Amniotic epithelial cell (primary cell): ENCODE data around the gene XDH.

Source experiments
- DNase-seq: peaks from one replicate; pipeline ENCODE4 v3.0.0-alpha.2; 2010; ENCODE audit warnings: low read depth

Gene XDH

DNA sequence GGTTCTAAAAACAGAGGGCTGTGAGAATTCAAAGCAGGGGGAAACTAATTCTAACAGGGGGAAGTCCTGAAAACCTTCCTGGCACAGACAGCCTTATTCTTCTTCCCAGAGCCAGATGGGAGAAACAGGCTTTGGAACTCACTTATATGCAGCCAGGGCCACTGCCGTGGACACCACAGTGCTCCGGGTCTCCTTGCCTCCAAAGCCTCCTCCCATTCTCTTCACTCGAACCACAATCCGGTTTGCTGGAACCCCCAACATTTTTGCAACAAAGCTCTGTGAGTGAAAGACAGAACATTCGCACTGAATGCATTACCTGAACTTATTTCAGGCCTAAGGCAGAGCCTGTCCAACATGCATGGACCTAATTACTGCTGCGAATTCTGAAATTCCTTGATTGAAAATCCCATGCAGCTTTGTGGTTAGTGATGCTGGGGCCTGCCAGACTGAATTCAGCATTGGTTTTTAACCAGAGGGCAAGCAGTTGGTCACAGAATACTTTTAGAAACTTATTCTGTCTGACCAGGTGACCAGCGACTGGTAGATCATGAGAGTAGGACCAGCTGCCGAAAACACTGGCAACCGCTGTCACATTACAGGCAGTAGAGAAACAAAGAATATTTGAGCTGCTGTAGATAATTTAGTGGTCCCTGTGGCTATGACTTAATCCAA, 48.6 kb downstream of the XDH start:
- no peak for DNase-seq

DNA sequence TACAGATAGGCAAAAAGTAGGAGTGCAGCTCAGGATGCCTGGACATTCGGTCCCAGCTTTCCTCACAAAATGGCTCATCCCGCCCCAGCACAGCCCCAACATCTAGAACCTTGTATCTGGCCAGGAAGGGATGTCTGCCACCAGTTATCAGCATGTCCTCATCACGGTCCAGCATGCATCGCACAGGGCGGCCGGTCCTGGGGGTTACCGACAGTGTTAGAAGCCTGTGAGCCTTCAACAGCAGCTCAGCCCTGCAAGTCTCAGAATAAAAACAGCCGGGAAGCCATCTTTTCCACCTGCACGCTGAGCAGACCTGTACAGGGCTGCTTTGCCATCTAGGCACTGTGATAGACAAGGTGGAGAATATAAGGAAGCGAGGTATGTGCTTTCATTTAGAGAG, 49.2 kb downstream of the XDH start:
- no peak for DNase-seq

DNA sequence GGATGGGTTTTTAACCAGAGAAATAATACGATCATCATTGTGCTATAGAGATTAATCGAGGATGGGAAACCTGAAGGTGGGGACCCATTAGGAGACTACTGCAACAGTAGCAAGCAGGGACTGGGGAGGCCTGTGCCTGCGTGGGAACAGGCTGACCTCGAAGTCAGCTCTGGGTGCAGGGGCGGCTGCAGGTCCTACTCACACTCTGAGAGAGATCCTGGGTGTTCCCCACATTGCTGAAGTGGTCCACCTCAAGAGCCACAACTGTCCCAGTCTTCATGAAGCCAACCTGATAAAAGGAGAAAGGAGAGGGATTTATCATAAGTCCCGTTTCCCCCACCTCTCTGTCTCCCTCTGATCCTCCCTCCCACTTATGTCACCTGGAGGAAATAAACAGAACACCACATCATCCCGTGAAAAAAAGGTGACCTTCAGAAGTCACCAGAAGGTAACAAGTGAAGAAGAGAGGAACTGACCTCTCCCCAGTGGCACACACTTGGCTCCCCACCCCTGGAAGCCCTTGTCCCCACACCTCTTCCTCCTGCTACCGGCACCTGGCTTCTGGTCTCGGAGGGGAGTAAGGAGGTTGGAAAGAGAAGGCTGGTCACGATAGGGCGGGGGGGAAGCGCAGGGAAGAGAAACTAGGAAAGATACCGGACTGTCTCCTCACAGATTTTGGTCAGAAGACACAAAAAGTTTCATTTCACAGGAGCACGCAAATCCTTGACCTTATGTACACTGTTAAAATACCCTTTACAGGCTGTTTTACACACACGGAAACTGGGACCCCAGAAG, 50.4 kb downstream of the XDH start:
- DNase-seq: no peak

DNA sequence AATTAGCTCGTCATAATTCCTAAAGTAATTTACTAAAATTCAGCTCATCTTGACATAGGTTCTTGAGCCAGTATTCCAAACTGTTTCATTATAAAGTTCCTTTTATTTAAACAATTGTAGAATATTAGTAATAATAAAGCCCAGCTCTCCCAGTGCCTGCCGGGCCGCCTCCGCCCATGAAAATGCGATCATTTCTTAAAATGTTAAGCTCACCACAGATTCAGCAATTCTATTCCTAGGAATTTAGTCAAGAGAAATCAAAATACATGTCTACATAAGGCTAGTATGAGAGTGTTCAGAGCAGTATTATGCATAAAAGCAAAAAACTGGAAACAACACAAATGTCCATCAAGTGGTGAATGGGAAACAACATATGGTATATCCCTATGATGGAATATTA, 52.0 kb downstream of the XDH start:
- DNase-seq: no peak

DNA sequence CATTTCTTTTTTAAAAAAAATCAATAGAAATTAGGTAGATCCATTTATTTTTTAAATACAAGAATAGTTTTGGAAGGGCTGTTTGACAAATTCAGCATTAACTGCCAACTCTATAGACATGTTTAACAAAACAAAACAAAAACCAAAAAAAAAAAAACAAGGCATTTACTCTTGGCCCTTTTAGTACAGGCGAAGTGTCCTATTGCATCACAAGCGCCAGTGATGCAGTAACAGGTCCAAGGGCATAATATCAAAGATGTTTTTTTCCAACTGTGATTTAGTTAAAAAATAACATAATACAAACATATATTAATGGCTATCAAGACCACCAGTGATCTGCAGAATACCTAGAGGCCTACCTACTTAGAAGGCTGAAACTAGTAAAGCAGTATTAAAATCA, 55.3 kb downstream of the XDH start:
- DNase-seq: no peak

DNA sequence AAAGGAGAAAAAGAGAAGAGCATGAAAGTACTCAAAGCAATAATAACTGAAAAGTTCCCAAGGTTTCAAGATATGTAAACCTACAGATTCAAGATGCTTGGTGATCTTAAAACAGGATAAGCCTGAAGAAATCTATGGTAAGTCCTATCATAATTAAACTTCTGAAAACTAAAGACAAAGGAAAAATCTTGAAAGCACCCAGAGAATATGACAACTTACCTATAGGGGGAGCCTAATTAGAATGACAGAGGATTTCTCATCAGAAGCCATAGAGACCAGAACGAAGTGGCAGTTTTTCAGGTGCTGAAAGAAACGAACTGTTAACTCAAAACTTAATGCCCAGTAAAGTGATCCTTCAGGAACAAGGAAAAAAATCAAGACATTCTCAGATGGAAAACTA, 59.7 kb downstream of the XDH start:
- DNase-seq: no peak

DNA sequence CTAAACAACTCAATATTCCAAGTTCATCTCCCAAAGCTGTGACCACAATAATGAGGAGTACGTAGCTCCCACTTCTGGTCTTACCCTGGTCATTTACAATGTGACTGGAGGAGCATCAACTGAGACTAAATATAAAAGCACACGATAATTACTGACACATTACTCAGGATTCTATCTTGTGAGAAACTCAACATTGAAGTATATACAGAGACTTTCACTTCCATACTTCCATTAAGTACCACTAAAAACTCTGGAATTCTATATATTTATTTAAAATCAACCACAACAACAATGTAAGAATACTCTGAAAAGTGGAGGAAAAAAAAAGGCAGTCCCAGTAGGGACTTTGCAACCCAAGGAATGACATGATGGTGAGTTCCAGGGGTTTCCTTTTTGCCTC, 61.4 kb downstream of the XDH start:
- no peak for DNase-seq

DNA sequence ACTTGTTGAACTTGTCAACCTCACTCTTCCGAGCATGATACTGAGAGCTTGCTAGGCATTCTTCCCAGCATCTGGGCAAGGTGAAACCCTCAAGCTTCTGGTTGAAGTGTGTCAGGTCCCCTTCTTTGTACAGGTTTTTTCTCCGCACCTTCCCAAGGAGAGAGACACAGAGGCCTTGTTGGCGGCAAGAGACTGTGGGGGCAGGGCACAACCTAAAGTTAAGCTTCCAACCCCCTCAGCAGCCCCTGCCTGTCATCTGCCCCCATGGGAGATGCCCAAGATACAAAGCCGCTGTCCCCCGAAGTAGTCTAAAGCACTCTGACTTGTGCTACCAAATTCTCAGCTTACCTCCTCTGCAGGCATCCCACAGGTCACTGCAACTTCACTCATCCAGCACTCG, 64.9 kb downstream of the XDH start:
- no peak for DNase-seq

DNA sequence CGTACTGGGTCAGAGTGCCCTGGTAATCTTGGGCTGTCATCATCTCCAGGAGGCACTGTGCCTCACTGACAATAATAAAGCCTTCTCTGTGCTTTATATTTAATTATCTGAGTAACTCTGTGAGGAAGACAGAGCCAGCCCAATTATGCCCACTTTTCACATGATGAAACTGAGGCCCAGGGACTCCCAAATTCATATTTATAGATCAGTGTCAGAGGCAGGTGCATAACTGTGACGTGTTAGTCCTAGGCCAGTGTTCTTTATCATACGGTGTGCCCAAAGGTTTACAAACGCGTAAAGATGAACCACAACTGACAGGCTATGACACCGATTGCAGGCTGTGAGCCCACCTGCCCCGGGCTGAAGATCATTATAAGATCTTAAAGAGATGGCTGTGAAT, 65.4 kb downstream of the XDH start:
- DNase-seq: no peak

DNA sequence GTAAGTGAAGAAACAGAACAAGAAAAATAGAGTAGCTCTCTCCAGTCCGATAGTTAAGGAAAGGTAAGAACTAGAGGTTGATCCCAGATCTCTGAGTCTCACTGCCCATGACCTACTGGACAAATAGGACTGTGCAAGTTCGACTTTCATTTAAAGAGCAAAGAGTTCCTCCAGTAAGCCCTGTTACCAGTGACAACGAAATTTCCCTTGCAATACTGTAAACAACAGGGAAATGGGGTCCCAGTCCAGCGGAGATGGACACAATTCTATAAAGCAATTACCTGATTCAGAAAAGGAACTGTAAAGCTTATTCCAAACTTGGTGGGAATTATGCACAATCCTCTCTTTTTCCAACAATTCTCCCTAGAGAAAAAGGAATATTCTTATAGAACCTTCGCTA, 65.9 kb downstream of the XDH start:
- DNase-seq: no peak

DNA sequence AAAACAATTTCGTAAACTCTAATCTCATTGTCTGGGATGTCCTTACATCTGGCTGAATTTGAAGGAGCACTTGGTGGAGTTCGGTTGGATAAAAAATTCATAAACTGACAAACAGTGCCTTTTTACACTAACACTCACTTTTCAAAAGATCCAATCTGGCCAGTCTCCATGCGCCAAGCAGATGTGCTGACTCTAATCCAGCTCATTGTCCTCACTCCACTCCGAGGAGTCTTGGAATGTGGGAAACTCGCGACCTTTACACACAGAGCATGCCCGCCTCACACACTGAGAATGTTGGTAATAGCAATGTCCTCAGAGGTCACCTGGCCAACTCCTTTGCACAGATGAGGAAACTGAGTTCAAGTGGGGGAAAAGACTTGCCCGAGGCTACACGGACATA, 66.8 kb downstream of the XDH start:
- peak; percentile 33 for DNase-seq

DNA sequence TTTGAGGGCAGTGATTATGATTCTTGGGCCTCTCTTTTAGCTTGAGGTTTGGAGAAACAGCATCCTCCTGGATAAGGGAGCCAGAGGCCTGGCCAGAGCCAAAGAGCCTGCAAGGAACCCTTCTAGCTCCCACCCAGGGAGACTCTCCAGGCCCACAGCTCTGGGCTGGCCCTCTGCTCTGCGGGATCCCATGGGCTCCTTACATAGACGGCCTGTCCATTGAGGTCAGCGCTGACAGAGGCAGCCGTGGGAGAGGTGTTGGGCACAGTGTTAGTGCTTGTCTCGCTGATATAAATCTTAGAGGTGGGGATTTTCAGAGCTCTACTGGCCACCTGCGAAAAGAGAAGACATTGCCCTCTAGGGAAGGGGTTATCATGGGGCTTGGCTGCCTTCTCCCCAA, 67.2 kb downstream of the XDH start:
- DNase-seq: no peak

DNA sequence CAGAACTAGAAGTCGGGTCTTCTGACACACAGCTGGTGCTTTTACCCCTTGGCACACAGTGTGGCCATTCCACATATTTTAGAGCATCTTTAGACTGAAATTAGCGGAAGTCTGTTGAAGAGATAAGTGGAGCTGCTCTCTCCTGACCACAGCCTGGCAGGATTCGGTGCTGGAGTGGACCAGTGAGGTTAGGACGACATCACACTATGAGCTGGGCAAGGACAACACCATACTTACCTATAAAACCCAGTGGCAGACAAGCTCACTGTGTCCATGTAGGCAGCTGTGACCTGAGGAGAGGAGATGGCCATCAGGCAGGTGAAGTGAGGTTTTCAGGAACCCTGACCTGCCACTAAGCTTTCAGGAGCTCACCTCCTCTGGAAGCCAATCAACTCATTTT, 70.1 kb downstream of the XDH start:
- DNase-seq: no peak

DNA sequence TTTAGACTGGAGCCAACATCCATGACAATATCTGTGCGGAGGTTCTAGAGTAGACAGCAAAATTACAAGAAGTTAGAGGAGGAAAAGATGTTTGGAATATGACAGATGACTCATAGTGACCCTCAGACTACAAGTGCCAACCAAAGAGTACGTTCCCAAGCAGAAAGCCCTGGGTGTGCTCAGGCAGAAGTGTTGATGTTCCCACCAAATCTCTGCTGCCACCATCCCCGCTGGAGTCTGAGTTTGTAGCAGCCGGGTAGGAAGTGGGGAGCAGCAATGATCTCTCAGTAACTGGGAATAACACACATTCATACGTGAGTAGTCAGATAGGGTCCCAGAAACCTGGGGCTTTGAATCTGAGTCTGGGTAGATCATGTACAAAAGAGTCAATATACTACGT, 73.2 kb downstream of the XDH start:
- no peak for DNase-seq

DNA sequence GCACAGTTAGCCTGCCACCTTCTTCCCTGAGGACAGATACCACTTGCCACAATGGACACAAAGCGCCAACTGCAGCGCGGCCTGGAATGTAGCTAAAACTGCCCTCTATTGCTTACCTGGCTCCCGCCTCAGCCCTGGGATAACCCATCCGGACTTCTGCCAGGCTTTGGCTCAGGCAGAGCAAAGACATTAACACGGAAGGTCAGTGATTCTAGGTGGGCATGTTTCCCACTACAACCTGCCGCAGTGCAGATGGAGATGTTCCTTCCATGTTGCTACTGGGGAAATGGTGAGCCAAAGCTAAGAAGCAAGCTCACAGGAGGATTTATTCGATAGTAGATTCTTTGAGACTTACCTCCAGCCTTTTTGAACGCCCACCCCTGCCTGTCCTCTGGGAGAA, 74.8 kb downstream of the XDH start:
- DNase-seq: no peak

DNA sequence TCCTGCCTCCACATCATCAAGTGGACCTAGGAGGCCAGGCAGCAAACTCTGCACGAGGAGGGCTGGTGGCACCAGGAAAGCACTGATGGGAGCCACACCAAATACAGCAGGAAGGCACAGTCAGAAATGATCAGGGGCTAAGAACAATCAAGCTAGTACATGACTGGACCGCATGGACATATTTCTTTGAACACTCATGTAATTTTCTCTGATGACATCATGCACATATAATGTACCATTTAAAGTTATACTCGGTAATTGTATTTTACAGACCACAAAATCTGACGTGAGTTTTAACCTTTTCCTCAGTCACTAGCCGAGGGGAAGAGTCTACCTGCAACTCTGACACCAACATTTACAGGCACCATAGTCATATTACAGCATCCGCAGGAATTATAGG, 76.7 kb downstream of the XDH start:
- DNase-seq: peak; percentile 89

DNA sequence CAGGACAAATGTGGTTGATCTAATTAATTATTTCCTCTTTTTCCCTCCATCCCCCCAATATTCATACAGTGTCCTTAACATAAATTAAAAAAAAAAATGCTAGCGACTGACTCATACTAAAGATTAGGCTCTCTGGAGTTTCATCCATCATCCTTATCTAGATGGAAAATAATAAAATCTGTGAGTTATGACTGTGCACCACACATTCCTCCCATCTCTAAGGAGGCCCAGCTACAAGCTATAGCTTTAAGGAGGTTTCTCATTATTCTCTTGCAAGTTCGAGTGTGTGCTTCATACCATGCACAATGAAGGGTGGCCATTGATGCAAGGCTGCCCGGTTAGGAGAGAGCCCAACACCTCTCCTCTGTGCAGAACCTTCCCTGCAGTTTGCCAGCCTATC, 77.3 kb downstream of the XDH start:
- peak; percentile 93 for DNase-seq

DNA sequence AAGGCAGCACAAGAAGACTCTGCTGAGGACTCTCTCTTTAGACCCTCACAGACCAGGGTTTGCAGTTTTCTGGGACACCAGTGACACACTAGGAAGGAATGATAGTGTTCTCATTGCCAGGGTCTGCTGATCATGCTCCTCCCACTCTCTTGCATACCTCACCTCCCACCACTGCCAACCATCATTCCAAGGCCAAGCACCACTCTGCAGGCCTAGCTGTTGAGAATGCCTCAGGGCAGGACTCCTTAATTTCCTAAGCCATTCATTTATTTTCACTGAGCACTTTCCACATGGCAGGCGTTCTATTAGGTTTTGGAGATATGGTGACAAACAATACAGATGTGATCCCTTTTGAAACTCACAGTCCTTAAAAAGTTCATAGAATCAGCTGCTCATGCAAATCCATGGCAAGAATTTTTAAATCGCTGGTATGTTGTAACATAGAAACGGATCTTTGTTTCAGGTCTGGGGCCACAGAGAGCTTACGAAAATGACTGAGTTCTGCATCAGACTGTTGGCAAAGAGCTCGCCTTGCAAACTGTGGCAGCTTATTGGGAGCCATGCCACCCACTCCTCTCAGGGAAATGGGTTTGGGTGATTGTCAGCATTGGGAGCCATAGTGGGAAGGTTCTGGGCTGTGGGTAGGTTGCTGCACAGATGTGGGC, 78.5 kb downstream of the XDH start:
- DNase-seq: peak; percentile 70

DNA sequence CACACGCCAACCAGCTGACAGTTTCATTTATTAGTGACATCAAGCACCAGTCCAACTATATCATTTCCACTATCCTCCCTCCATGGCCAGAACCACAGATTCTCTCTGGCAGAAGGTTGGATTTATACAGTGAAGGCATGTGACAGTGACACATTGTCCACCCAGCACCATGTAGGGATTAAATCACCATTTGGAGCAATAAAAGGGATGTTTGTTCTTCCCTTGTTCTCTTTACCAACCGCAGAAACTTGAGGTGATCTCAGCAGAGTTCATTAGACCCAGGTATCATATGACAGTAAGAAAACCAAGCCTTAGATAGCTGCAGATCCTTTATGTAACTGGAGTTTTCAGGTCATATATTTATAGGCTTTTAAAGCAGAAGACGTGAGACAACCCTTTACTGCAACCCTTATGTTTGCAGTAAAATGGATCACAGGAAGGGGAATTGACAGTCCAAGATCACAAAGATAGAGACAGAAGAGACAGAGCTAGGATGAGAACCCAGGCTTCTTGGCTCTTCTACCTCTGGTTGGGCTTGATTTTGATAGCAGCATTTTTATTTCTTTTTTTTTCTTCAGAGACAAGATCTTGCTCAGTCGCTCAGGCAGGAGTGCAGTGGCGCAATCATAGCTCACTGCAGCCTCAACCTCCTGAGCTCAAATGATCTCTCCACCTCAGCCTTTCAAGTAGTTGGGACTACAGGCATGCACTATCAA, 80.1 kb downstream of the XDH start:
- DNase-seq: no peak

DNA sequence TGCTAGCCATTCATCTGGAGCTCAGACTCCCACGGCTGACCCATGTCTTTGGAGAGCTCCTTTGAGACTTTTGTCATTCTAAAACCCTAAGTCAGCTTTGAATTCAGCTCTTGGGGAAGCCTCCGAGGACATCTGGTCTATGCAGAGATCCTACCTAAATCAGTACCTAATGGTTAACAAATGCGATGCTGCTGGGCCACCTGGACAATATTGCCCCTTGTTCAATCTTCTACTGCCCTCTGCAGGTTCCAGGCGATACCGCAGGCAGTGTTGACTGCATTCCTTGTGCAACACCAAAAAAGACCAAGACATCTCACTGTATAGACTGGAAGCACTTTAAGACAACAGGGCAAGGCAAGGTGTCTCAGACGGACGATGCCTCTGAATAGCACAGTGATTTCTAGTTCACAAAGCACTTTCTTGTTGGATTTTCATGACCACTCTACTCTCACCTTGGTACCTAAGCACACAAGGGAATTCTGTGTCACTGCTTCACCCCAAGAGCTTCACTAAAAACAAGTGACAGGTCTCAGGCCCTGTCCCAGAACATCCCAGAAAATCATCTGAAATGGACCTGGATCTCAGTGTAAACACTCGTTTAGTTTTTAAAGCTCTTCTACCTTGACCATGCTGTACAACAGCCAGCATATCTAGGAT, 80.9 kb downstream of the XDH start:
- DNase-seq: peak; percentile 75

DNA sequence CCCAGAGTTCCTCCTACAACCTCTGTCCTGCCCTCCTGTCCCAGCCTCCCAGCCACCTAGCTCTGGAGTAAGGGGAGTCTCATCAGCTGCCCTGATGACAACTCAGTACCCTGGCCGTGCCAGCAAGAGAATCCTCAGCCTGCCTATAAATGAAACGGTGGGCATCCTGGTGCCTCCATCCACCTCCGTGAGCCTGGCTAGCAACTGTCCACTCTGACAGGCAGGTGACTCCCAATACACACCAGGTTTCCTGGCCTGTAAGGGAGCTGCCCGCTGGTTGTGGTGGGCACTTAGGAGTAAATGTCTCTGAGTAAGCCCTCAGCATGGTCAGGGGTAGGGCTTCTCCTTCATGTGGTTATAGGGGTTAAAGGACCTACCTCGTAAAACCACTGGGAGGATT, 81.5 kb downstream of the XDH start:
- DNase-seq: no peak

DNA sequence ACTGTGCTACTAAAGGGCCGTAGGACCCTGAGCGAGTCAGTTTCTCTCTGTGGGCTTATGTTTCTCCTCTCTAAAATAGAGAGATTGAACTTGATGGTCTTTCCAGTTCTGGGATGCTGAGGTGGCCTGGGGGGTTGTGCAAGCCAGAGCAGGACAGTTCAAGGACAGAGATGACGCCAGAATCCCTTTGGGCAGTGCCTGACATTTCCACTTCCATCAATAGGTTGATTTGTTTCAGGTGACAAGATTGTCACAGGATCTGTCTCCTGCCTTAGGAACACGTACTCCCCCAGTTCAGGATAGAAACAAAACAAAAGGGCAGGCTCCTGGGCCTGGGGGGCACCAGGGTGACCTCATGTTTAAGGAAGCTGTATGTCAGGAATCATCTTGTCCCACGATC, 82.0 kb downstream of the XDH start:
- no peak for DNase-seq
